Muscle of leg (tissue), 11 donors: ENCODE data around the gene ADCY5. TPM values are rescaled to one million over a fixed set of nuclear protein-coding genes. Genes with fewer than 3 reads are reported as not detected.

Experiments used
- DNase-seq: peaks from one replicate; pipeline ENCODE4 v3.0.0; 2013
- H3K27ac ChIP-seq: one replicate; pipeline ENCODE4 v1.5.1; 2013; ENCODE audit warnings: mild to moderate bottlenecking, low read length, control low read depth
- H3K27me3 ChIP-seq: one replicate; pipeline ENCODE4 v1.6.1; 2013; ENCODE audit warnings: low read length; ENCODE audit not compliant: control insufficient read depth, insufficient read depth
- H3K36me3 ChIP-seq: one replicate; pipeline ENCODE4 v1.6.1; 2013; ENCODE audit warnings: low read length; ENCODE audit not compliant: control insufficient read depth, insufficient read depth
- H3K4me1 ChIP-seq: one replicate; pipeline ENCODE4 v1.6.1; 2013; ENCODE audit warnings: low read length; ENCODE audit not compliant: control insufficient read depth, insufficient read depth
- H3K4me3 ChIP-seq: one replicate; pipeline ENCODE4 v1.5.1; 2013; ENCODE audit warnings: low read length, control low read depth
- H3K9me3 ChIP-seq: replicated peaks from 2 replicates; pipeline ENCODE4 v1.6.1; 2013; ENCODE audit warnings: low read depth, low read length; ENCODE audit not compliant: control insufficient read depth
- WGBS: methylation state at CpG from one replicate; pipeline ENCODE4 v1.1.5; 2013; ENCODE audit warnings: missing lambda C conversion rate; ENCODE audit not compliant: insufficient coverage; 5-methylcytosine and 5-hydroxymethylcytosine counted together
- polyA plus RNA-seq, 8 donors: library from polyadenylated mRNA; unstranded; fragments of 120-200 nt; gene quantifications; one replicate each; pipeline versions ENCODE4 v1.2.1 to v1.2.3, GENCODE V29; 2013; ENCODE audit warnings: inconsistent platforms in 1 of 8, low replicate concordance in 1 of 8; ENCODE audit not compliant: insufficient read length in 8 of 8, insufficient read depth in 1 of 8
- total RNA-seq: library from RNA; stranded (reverse); fragments of 120-200 nt; gene quantifications from one replicate; pipeline ENCODE4 v1.2.4, GENCODE V29; 2013

ADCY5 gene
- total and polyA plus RNA-seq, 9 donors = 1.8 to 6.1 (median 4.4) TPM

- no peak overlapping the region for H3K27ac ChIP-seq
- H3K27me3 ChIP-seq = peaks cover 2% of the 10 kb centered on the region
- no peak for DNase-seq
- peaks cover 19% of the 10 kb centered on the region for H3K4me1 ChIP-seq
- WGBS = 76% methylated on average over 2 of the region's 5 CpGs
- H3K9me3 ChIP-seq = no peaks in the 10 kb centered on the region
- no peaks in the 10 kb centered on the region for H3K36me3 ChIP-seq
- no peak overlapping the region for H3K4me3 ChIP-seq
Measured at GRCh38 chr3:123397050-123397590, 51.8 kb downstream of the ADCY5 start.

GRCh38 chr3:123396171-123397049, 52.5 kb downstream of the ADCY5 start:
- Histone ChIP-seq H3K27me3 (peaks cover 2% of the 10 kb centered on the region), H3K27ac (no peak overlapping the region), H3K36me3 (no peaks in the 10 kb centered on the region), H3K4me1 (peaks cover 21% of the 10 kb centered on the region), H3K4me3 (no peak overlapping the region), H3K9me3 (no peaks in the 10 kb centered on the region)
- WGBS = 67% methylated on average over 1 of the region's 8 CpGs
- DNase-seq = no peak

GRCh38 chr3:123395235-123395634, 53.7 kb downstream of the ADCY5 start:
- H3K4me3 ChIP-seq = no peak overlapping the region
- no peak overlapping the region for H3K27ac ChIP-seq
- WGBS = 94% methylated on average over 5 of the region's 5 CpGs
- no peak for DNase-seq
- H3K36me3 ChIP-seq = no peaks in the 10 kb centered on the region
- H3K9me3 ChIP-seq = no peaks in the 10 kb centered on the region
- peaks cover 27% of the 10 kb centered on the region for H3K4me1 ChIP-seq
- peaks cover 2% of the 10 kb centered on the region for H3K27me3 ChIP-seq

GRCh38 chr3:123394391-123395020, 54.4 kb downstream of the ADCY5 start:
- no peaks in the 10 kb centered on the region for H3K36me3 ChIP-seq
- H3K27me3 ChIP-seq = peaks cover 2% of the 10 kb centered on the region
- no peak overlapping the region for H3K27ac ChIP-seq
- WGBS = 80% methylated on average over 1 of the region's 5 CpGs
- no peaks in the 10 kb centered on the region for H3K9me3 ChIP-seq
- H3K4me1 ChIP-seq = peaks cover 34% of the 10 kb centered on the region
- no peak for DNase-seq
- no peak overlapping the region for H3K4me3 ChIP-seq

GRCh38 chr3:123392871-123393620, 55.8 kb downstream of the ADCY5 start:
- Histone ChIP-seq H3K4me1 (peaks cover 47% of the 10 kb centered on the region), H3K27me3 (peaks cover 2% of the 10 kb centered on the region), H3K36me3 (no peaks in the 10 kb centered on the region), H3K9me3 (no peaks in the 10 kb centered on the region), H3K27ac (no peak overlapping the region), H3K4me3 (no peak overlapping the region)
- 100% methylated on average over 1 of the region's 4 CpGs for WGBS
- no peak for DNase-seq

- DNase-seq = no peak
- 47% methylated on average over 5 of the region's 5 CpGs for WGBS
- H3K27ac ChIP-seq = no peak overlapping the region
- no peaks in the 10 kb centered on the region for H3K36me3 ChIP-seq
- no peaks in the 10 kb centered on the region for H3K9me3 ChIP-seq
- H3K4me1 ChIP-seq = peaks cover 49% of the 10 kb centered on the region
- peaks cover 2% of the 10 kb centered on the region for H3K27me3 ChIP-seq
- H3K4me3 ChIP-seq = no peak overlapping the region
Measured at GRCh38 chr3:123392368-123392767, 56.5 kb downstream of the ADCY5 start.

GRCh38 chr3:123390865-123391600, 57.9 kb downstream of the ADCY5 start:
- WGBS = 38% methylated on average over 6 of the region's 10 CpGs
- peaks cover 52% of the 10 kb centered on the region for H3K4me1 ChIP-seq

GRCh38 chr3:123389628-123389918, 59.3 kb downstream of the ADCY5 start:
- Histone ChIP-seq H3K27me3 (peaks cover 2% of the 10 kb centered on the region), H3K36me3 (no peaks in the 10 kb centered on the region), H3K9me3 (no peaks in the 10 kb centered on the region), H3K27ac (no peak overlapping the region), H3K4me3 (no peak overlapping the region), H3K4me1 (peaks cover 66% of the 10 kb centered on the region)
- DNase-seq = no peak
- WGBS = 60% methylated on average over 2 of the region's 5 CpGs

More at GRCh38 chr3:123390865-123391600, 57.9 kb downstream of the ADCY5 start:
- Histone ChIP-seq H3K27me3 (peaks cover 2% of the 10 kb centered on the region), H3K27ac (no peak overlapping the region), H3K4me3 (no peak overlapping the region), H3K9me3 (no peaks in the 10 kb centered on the region), H3K36me3 (no peaks in the 10 kb centered on the region)
- DNase-seq = peak; percentile 73

- Histone ChIP-seq H3K4me3 (no peak overlapping the region), H3K36me3 (no peaks in the 10 kb centered on the region), H3K27ac (peak overlapping the region; percentile 47), H3K9me3 (no peaks in the 10 kb centered on the region), H3K4me1 (peaks cover 71% of the 10 kb centered on the region), H3K27me3 (peaks cover 2% of the 10 kb centered on the region)
- DNase-seq = peak; percentile 61
- WGBS = 60% methylated on average over 10 of the region's 15 CpGs
Measured at GRCh38 chr3:123388811-123389627, 59.9 kb downstream of the ADCY5 start.
